ENCODE data around the gene BHLHE23. TPM values are rescaled to one million over a fixed set of nuclear protein-coding genes. Genes with fewer than 3 reads are reported as not detected.

Gene BHLHE23
- polyA plus RNA-seq, 10 donors: 0.16 TPM; not detected in 9

GRCh38 chr20:63026582-63027165 is 19.9 kb upstream of the BHLHE23 start:
- no peak for DNase-seq

DNA sequence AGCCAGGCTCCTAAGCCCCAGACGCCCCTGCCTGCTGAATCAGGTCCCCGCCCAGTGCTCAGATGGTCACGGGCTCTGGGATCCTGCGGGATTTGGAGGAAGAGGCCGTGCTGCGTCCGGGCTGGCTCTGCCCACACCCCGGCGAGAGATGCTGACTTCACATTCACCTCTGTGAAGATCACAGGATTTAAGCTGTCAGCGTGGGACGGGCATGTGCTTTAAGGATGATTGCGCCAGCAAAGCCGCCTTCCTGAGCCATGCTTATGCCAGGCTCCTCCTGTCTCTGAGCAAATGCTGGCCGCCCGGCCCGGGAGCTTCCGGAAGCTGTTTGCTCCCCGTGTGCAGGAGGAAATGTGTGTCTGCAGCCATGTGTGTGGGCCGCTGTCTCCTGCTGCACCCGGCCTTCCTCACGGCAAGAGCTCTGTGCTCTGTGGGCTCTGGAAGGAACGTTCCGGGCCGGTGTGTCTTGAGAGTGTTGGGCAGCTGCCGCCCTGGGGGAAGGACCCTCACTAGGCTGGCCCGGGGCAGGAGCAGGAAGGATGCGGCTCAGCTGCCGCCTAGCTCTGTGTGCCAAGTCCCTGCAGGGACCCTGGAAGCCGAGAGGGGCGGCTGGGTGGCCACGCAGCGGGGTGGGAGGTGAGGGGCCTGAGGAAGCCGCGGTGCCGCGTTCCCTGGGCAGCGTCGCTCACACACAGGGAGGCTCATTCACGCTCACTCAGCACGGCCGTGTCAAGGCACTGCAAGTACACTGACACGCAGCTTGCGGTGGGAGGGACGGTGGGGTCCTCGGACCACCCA is 19.0 kb upstream of the BHLHE23 start:
- DNase-seq: no peak

DNA sequence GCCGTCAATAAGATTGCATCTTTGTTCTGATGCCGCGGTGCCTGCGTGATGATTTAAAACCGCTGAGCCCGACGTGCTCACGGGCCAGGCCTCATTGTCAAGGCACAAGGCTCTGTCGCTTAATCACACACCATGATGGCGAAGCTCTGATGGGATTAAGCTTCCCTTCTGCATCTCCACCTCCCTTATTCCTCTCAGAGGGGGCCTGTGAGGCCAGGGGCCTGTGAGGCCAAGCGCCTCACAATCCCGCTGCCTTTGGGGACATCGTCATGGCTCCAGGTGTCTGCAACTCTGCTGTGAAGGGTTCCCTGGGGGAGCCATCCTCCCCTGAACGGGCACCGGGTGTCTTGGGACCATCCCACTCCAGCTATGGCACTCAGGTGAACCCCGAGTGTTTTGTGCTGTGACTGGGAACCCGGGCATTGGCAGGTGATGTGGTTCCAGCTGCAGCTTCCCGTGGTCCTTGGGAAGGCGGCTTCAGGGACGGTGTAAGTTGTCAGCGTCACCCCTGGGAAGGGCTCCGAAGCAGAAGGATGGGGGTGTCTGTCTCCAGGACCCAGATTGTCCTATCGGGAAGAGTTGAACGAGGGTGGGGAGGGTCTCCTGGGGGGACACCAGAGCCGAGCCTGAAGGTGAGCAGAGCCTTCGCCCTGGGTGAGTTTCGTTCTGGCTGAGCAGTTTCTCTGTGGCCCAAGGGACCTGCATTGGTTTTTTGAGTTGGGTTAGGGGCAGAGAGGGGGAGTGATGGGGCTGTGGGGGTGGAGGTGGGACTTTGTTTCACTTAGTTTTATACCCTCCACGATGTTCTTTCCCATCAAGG is 18.0 kb upstream of the BHLHE23 start:
- DNase-seq: no peak

DNA sequence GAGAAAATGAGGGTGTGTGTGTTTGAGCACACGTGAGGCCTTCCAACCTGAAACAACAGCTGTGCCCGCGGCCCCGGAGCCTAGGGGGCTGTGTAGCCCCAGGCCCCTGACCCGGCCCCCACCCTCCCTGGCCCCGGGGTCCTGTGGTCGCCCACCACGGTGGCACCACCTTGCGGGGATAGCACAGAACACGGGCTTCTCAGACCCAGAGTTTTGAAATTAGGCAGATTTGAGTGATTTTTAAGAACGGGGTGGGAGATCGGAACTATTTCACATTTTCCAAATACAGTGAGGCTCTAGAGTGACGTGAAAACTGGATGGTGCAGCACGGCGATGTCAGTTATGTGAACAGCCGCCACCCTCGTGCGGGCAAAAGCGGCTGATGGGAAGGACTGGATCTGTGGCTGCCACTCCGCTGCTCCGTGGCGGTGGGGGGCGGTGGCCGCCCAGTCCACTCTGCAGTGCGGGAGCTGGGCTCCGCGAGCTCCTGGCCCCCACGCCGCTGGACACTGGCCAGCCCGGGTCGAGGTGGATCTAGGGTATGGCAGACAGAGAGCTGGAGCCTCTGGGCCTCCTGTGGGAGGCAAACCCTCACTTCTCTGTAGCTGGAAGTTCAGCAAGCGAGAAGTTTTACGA is 17.3 kb upstream of the BHLHE23 start:
- DNase-seq: no peak

DNA sequence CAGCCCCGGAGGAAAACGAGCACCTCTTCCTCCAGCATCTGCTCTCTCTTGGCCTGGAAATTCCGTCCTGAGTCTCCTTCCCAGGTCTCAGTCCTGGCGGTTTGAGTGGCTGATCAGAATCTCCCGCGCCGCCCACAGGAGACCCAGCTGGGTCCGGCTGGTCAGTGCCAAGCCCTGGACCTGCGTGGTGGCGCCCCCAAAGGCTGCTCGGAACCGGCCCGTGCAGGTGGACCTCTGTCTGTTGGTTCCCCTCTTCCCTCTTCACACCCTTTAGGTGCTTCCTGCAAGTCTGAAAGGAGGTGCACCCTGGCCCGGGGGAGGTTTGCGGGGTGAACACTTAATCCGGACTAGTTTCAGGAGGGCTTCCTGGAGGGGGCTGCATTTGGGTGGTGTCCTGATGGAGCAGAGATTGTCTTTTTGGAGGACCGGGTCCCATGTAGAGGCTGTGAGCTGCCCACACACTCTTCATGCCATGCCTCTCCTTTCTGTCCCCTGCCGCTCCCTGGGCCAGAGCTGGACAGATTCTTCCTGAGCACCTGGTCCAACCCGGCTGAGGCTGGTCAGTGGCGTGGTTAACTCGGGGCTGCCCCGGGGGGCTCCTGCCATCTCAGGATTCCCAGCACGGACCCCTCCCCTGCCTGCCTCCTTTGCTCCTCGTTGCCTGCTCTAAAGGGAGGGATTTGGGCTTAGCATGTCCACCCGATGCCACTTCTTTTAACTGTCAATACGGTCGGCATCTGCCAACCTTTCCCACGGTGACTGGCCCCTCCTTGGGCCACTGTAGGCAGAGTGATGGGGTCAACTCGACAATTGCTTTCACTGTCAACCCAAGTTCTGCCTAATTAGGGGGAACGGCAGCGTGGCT is 16.5 kb upstream of the BHLHE23 start:
- no peak for DNase-seq

DNA sequence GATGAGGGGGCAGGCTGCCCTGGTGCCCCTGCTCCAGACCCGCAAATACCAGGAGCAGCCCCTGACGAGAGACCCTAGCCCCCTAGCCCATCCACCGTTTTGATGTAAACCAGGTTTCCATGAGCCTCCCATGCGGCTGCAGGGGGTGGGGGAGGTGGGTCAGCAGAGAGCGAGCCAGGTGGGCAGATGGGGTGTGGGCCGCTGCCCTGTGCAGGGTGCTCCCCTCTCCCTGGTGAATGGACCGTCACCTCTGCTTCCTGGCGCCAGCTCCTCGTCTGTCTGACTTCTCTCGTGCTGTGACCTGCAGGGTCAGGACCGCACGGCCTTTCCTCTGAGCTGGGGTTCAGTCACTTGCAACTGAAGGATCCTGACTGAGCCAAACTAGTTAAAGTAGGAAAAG is 15.7 kb upstream of the BHLHE23 start:
- no peak for DNase-seq

- no peak for DNase-seq
These were observed 14.9 kb upstream of the BHLHE23 start for GRCh38 chr20:63021356-63022321.

GRCh38 chr20:63020681-63021080 is 13.9 kb upstream of the BHLHE23 start:
- no peak for DNase-seq

DNA sequence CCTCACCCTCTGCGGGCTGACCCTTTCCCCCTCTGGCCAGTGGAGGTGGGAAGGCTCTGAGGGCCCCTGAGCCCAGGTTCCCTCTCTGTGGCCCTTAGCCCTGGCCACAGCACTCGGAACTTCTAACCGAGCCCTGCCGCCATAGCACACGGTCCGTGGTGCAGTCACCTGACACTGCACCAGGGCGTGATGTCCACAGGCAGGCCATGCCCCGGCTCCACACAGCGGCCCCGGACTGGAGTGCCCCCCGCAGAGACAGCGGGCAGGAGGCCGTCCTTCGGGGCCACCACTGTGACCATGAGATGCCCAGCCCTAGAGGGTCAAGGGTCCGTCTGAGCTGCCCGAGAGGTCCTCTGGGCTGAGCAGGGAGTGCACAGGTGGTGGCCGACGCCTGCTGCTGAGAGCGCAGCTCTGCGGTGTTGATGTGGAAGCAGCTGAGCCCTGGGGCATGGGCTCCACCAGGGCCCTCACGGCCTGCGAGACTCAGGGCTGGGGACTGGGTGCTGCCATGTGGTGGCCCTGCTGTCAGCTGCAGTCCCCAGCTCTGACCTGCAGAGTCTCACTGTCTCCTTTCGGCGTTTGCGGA is 11.2 kb upstream of the BHLHE23 start:
- no peak for DNase-seq

- DNase-seq: no peak
These were observed 10.5 kb upstream of the BHLHE23 start for GRCh38 chr20:63017076-63017825.

DNA sequence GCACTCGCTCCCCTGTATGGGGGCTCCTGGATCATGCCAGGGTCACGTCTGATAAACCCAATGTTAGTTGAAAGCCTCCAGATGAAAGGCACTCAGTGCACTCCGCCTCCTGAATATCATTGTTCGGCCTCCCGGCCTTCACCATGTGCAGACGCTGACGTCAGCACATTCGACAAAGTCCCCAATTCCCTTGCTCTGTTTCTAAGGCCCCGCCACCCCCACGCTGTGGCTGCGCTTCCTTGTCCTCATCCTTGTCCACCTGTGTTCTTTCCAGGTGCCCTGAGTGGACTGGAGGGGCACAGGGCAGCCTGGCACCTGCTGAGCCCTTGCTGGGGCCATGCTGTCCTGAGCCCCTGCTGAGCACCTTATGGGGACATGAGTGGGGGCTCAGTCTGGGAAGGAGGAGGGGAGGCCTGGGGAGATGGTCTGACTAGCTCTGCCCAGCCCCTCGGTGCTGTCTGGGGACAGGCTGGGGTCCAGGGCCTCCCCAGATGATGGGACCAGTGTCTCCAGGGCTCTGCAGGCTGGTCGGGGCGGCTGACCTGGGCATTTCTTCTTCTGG is 9.8 kb upstream of the BHLHE23 start:
- DNase-seq: no peak

DNA sequence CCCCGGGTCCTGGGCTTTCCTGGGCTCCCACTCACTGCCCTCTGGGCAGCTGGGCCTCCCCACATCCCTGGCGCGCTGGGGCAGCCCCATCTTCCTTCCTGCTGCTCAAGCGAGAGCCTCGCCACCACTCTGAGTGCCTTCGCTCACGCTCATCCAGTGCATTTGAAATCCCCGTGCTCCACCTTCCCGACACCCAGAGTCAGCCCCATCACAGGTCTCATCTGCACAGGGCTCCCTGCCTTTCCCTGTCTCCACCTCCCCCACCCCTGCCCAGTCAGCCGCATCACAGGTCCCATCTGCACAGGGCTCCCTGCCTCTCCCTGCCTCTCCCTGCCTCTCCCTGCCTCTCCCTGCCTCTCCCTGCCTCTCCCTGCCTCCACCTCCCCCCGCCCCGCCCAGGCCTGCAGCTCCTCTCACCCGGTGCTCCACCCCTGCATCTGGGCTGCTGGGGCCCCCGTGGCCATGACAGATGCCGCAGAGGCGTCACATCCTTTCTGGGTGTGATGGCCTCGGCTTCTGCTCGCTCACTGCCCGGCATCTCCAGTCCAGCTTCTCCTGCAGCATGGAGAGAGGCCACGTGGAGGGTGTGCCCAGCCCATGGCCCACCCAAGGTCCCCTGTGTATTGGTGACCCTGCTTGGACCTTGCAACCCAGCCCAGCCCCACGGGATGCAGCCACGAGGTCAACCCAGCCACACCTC is 9.0 kb upstream of the BHLHE23 start:
- no peak for DNase-seq

- DNase-seq: no peak
These were observed 8.4 kb upstream of the BHLHE23 start for GRCh38 chr20:63015147-63015661.

DNA sequence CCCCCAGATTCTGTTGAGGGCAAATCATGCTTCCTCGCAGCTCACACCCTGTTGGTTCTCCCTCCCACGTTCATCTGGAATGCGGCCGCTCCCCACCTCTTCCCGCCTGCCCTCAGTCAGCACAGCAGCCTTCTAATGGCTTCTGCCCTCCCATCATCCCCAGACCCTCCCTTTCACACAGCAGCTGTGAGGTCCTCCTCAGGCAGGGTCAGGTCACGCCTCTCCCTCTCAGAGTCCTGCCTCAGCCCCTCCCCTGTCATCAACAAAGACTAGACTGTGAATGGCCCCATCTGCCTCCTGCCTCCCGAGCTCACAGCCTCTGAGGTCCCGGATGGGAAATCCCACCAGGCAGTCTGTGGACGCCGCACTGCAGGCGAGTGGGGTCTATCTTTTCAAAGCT is 7.9 kb upstream of the BHLHE23 start:
- DNase-seq: peak in 1 of 3 donors; percentile 57

GRCh38 chr20:63014287-63014686 is 7.5 kb upstream of the BHLHE23 start:
- no peak for DNase-seq

DNA sequence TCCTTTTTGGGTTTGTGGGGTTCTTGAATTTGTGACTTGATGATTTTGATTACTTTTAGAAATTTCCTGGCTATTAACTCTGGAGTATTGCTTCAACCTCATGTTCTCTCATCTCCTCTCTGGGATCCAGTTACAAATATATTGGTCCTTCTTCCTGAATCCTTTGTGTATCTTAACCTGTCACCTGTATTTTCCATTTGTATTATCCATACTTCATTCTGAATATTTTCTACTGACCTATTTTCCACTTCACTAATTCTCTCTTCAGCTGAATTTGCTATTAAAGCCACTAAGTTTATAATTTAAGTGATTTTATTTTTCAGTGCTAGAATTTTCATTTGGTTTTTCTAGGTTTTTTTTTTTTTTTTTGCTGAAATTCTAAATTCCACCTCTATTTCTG is 6.4 kb upstream of the BHLHE23 start:
- DNase-seq: no peak

DNA sequence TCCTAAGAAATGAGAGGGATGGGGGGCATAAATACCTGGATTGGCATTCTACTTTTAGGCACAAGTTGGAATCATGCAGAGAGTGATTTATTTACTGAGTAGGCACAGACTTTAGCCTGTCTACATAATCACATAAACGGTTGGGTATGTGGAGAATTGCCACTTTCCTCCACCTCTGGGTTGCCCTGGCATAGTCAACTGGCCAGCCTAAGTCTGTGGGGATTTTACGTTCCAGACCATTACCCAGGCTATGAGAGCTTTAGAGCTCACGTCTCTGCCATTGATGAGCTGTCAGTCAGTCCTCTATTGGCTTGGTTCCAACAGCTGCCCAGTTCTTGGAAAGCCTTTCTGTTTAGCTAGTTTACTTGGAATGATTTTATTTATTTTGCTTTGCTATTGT is 5.0 kb upstream of the BHLHE23 start:
- DNase-seq: no peak
